H9 (cell line): ENCODE data around the gene LAMB4. TPM values are rescaled to one million over a fixed set of nuclear protein-coding genes. Genes with fewer than 3 reads are reported as not detected.

ENCODE experiments used
- DNase-seq: peaks from one replicate; pipeline ENCODE4 v3.0.0-alpha.2; 2017
- H2AFZ ChIP-seq: one replicate; pipeline ENCODE4 v1.6.1; 2013; ENCODE audit warnings: mild to moderate bottlenecking, low read length, control low read depth, moderate library complexity
- H2AK5ac ChIP-seq: 2 replicates; pipeline ENCODE4 v1.6.1; 2013; ENCODE audit warnings: low read length, control low read depth, mixed read lengths; ENCODE audit not compliant: insufficient read length
- H2BK120ac ChIP-seq: one replicate; pipeline ENCODE4 v1.6.1; 2013; ENCODE audit warnings: low read depth, mild to moderate bottlenecking, low read length, control low read depth, inconsistent platforms; ENCODE audit not compliant: poor library complexity, severe bottlenecking
- H2BK12ac ChIP-seq: 2 replicates; pipeline ENCODE4 v1.6.1; 2013; ENCODE audit warnings: low read length, control low read depth, mixed read lengths, low read depth; ENCODE audit not compliant: insufficient read length
- H2BK15ac ChIP-seq: 2 replicates; pipeline ENCODE4 v1.6.1; 2013; ENCODE audit warnings: low read depth, low read length, control low read depth
- H2BK20ac ChIP-seq: one replicate; pipeline ENCODE4 v1.6.1; 2013; ENCODE audit warnings: low read depth, mild to moderate bottlenecking, low read length, control low read depth, inconsistent platforms; ENCODE audit not compliant: poor library complexity, severe bottlenecking
- H2BK5ac ChIP-seq: 2 replicates; pipeline ENCODE4 v1.6.1; 2013; ENCODE audit warnings: low read length, control low read depth, mixed read lengths; ENCODE audit not compliant: insufficient read length
- H3K14ac ChIP-seq: 2 replicates; pipeline ENCODE4 v1.6.1; 2013; ENCODE audit warnings: low read length, control low read depth; ENCODE audit not compliant: insufficient read depth
- H3K18ac ChIP-seq: 2 replicates; pipeline ENCODE4 v1.6.1; 2013; ENCODE audit warnings: low read depth, mild to moderate bottlenecking, mixed read lengths, low read length, control low read depth; ENCODE audit not compliant: insufficient read length
- H3K23ac ChIP-seq: 2 replicates; pipeline ENCODE4 v1.6.1; 2013; ENCODE audit warnings: low read length, control low read depth, mixed read lengths, low read depth; ENCODE audit not compliant: insufficient read length
- H3K23me2 ChIP-seq: 2 replicates; pipeline ENCODE4 v1.6.1; 2013; ENCODE audit warnings: low read depth, mild to moderate bottlenecking, mixed read lengths, low read length, control low read depth; ENCODE audit not compliant: insufficient read length, poor library complexity, severe bottlenecking
- H3K27ac ChIP-seq: 2 replicates; pipeline ENCODE4 v1.5.1; 2013; ENCODE audit warnings: low read length, control low read depth, mixed read lengths, low read depth; ENCODE audit not compliant: insufficient read length
- H3K27me3 ChIP-seq: 2 replicates; pipeline ENCODE4 v1.6.1; 2013; ENCODE audit warnings: low read length, control low read depth, inconsistent platforms; ENCODE audit not compliant: insufficient read depth
- H3K4ac ChIP-seq: 2 replicates; pipeline ENCODE4 v1.6.1; 2013; ENCODE audit warnings: low read depth, mild to moderate bottlenecking, control low read depth, inconsistent platforms, low read length, moderate library complexity
- H3K4me1 ChIP-seq: 2 replicates; pipeline ENCODE4 v1.6.1; 2013; ENCODE audit warnings: low read length, control low read depth, inconsistent platforms; ENCODE audit not compliant: insufficient read depth
- H3K4me2 ChIP-seq: 2 replicates; pipeline ENCODE4 v1.6.1; 2013; ENCODE audit warnings: low read length, control low read depth, mixed read lengths; ENCODE audit not compliant: insufficient read length, insufficient read depth
- H3K56ac ChIP-seq: 2 replicates; pipeline ENCODE4 v1.6.1; 2013; ENCODE audit warnings: low read depth, mild to moderate bottlenecking, mixed read lengths, low read length, control low read depth; ENCODE audit not compliant: insufficient read length
- H3K79me1 ChIP-seq: 2 replicates; pipeline ENCODE4 v1.6.1; 2013; ENCODE audit warnings: low read depth, mild to moderate bottlenecking, moderate library complexity, low read length, control low read depth, inconsistent platforms; ENCODE audit not compliant: insufficient read depth, poor library complexity, severe bottlenecking
- H3K79me2 ChIP-seq: 2 replicates; pipeline ENCODE4 v1.6.1; 2013; ENCODE audit warnings: low read length, control low read depth, inconsistent platforms; ENCODE audit not compliant: insufficient read depth
- H3K9ac ChIP-seq: 2 replicates; pipeline ENCODE4 v1.6.1; 2013; ENCODE audit warnings: low read length, control low read depth, mixed read lengths; ENCODE audit not compliant: insufficient read length; ENCODE audit errors: extremely low read depth
- H3K9me3 ChIP-seq: one replicate; pipeline ENCODE4 v1.6.1; 2013; ENCODE audit warnings: low read depth, low read length, inconsistent platforms; ENCODE audit not compliant: control insufficient read depth
- H3T11ph ChIP-seq: one replicate; pipeline ENCODE4 v1.6.1; 2013; ENCODE audit warnings: mild to moderate bottlenecking, low read length, control low read depth, inconsistent platforms
- H4K20me1 ChIP-seq: one replicate; pipeline ENCODE4 v1.6.1; 2013; ENCODE audit not compliant: control insufficient read depth, insufficient read length, insufficient read depth
- H4K5ac ChIP-seq: 2 replicates; pipeline ENCODE4 v1.6.1; 2013; ENCODE audit warnings: low read depth, mild to moderate bottlenecking, mixed read lengths, low read length, control low read depth; ENCODE audit not compliant: insufficient read length
- H4K8ac ChIP-seq: replicated peaks from 2 replicates; pipeline ENCODE4 v1.6.1; 2013; ENCODE audit warnings: low read length, control low read depth, mixed read lengths, low read depth; ENCODE audit not compliant: insufficient read length
- H4K91ac ChIP-seq: 2 replicates; pipeline ENCODE4 v1.6.1; 2013; ENCODE audit warnings: low read depth, mild to moderate bottlenecking, moderate library complexity, mixed read lengths, low read length, control low read depth; ENCODE audit not compliant: insufficient read length
- H3K27ac Mint-ChIP-seq, 3 experiments: 2 replicates in 2 of 3; 3 replicates in 1 of 3; pipeline ENCODE4 v1.8.0; 2020 to 2021; ENCODE audit warnings: mixed read lengths in 3 of 3, mild to moderate bottlenecking in 1 of 3, moderate library complexity in 1 of 3
- H3K27me3 Mint-ChIP-seq: 2 replicates; pipeline ENCODE4 v1.8.0; 2021; ENCODE audit warnings: low read depth, mild to moderate bottlenecking, moderate library complexity, mixed read lengths
- H3K36me3 Mint-ChIP-seq, 3 experiments: 2 replicates in 2 of 3; 3 replicates in 1 of 3; pipeline ENCODE4 v1.8.0; 2020 to 2021; ENCODE audit warnings: low read depth in 3 of 3, mixed read lengths in 3 of 3; ENCODE audit not compliant: insufficient read depth in 1 of 3
- H3K4me1 Mint-ChIP-seq, 2 experiments: 2 replicates each; pipeline ENCODE4 v1.8.0; 2020; ENCODE audit warnings: mixed read lengths in 2 of 2
- H3K4me3 Mint-ChIP-seq, 2 experiments: 2 replicates in 1 of 2; 3 replicates in 1 of 2; pipeline ENCODE4 v1.8.0; 2020 to 2021; ENCODE audit warnings: mild to moderate bottlenecking in 2 of 2, mixed read lengths in 2 of 2, moderate library complexity in 1 of 2
- H3K9me3 Mint-ChIP-seq, 2 experiments: 2 replicates in 1 of 2; 3 replicates in 1 of 2; pipeline ENCODE4 v1.8.0; 2020; ENCODE audit warnings: mild to moderate bottlenecking in 2 of 2, mixed read lengths in 2 of 2, moderate library complexity in 1 of 2
- CTCF ChIP-seq: fragments of 200-600 bp; sonication (generic); conservative IDR thresholded peaks from 3 replicates; pipeline ENCODE4 v1.8.0; 2021; ENCODE audit warnings: antibody characterized with exemption, mild to moderate bottlenecking
- WGBS: extraction: QIAGEN DNeasy Blood & Tissue Kit; methylation state at CpG from one replicate; pipeline ENCODE4 v1.1.7; 2013; ENCODE audit warnings: missing lambda C conversion rate, low lambda C conversion rate, mixed read lengths; ENCODE audit not compliant: insufficient read length; ENCODE audit errors: extremely low coverage; 5-methylcytosine and 5-hydroxymethylcytosine counted together
- total RNA-seq: library from RNA; stranded (reverse); gene quantifications from 2 replicates; pipeline ENCODE4 v1.2.1, GENCODE V29; 2021

Gene LAMB4
- total RNA-seq, 1 experiment from 2014 or later: not detected

- Histone ChIP-seq H3K23me2 (no peaks in the 10 kb centered on the region), H3K18ac (no peak overlapping the region), H3T11ph (no peak overlapping the region), H4K20me1 (no peaks in the 10 kb centered on the region), H3K4me2 (no peak overlapping the region), H3K79me2 (no peaks in the 10 kb centered on the region), H4K5ac (no peak overlapping the region), H3K79me1 (no peaks in the 10 kb centered on the region), H2AFZ (no peak overlapping the region), H3K27me3 (no peaks in the 10 kb centered on the region), H2AK5ac (no peak overlapping the region), H3K56ac (no peak overlapping the region), H4K8ac (no peak overlapping the region), H3K23ac (no peak overlapping the region), H3K4me1 (peaks cover 2% of the 10 kb centered on the region; the same call in 1 of the 2 replicates), H3K4ac (no peak overlapping the region), H2BK120ac (no peak overlapping the region), H3K14ac (no peak overlapping the region), H2BK5ac (no peak overlapping the region), H3K9me3 (no peaks in the 10 kb centered on the region), H2BK12ac (no peak overlapping the region), H3K27ac (no peak overlapping the region), H2BK20ac (no peak overlapping the region), H3K9ac (no peak overlapping the region), H2BK15ac (no peak overlapping the region), H4K91ac (no peak overlapping the region)
- no peaks in the 10 kb centered on the region; the same call in 1 of the 2 replicates for H3K27me3 Mint-ChIP-seq
- TF ChIP-seq CTCF: no peak
- H3K4me1 Mint-ChIP-seq: peaks cover 14 to 21% of the 10 kb centered on the region in 2 experiments
- no peak for DNase-seq
- H3K27ac Mint-ChIP-seq: no peak overlapping the region
- H3K4me3 Mint-ChIP-seq: no peak overlapping the region
- H3K36me3 Mint-ChIP-seq: peaks cover 2 to 63% (median 23%) of the 10 kb centered on the region in 3 experiments; a peak in 6 of 7 replicates
- no peaks in the 10 kb centered on the region for H3K9me3 Mint-ChIP-seq
- no CpG with 5 or more reads among the region's 2 CpGs for WGBS
Observed at GRCh38 chr7:107994421-107995030, 135.6 kb downstream of the LAMB4 start.
